HG03097 (cell line): ENCODE measurements around the gene PSORS1C2.
"Not testable (repeated sequence)": the region's sequence is repeated elsewhere in the genome, so short reads cannot be mapped to it uniquely, and the experiment has no call there.

Source experiments
- ATAC-seq: cut with Tn5 transposase; IDR thresholded peaks from one replicate; pipeline ENCODE4 v1.9.1; 2021; ENCODE audit not compliant: unreplicated experiment, low FRiP score

PSORS1C2 gene

DNA sequence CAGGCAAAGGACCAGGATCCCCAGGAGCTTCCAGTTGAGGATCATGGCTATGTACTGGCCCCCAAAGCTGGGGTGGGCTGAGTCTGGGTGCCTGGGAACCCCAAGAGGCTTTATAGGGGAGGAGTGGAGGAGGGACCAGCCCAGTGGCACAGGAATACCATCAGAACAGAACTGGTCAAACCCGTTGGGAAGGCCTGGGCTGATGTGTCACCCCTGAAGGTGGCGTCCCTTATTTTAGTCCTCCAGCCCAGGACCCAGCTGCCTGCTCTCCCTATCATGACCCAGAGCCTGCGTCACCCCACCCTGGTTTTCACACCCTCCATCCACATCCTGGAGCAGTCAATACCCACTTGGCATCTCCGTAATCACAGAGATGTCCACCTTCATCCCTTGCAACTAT lies at the start of gene PSORS1C2:
PSORS1C2 (minus strand) TSS at position 85 of the 400 bp plus-strand sequence; CDS start at position 45, 40 bp downstream.
- ATAC-seq: no peak

DNA sequence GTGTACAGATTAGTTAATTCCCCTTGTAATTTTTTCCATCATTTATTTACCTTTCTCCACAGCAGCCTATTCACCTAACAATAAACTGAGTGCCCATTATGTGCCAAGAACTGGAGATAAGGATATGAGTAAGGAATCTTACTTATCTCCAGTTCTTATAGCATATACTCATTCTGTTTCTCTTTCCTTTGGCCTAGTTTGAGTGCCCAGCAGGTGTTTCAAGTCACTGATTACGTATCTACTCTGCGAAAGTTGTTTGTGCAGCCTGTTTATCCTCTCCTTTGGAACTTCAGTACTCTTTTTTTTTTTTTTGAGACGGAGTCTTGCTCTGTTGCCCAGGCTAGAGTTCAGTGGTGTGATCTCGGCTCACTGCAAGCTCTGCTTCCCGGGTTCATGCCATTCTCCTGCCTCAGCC lies 48.9 kb upstream of the PSORS1C2 start:
- ATAC-seq: no peak

DNA sequence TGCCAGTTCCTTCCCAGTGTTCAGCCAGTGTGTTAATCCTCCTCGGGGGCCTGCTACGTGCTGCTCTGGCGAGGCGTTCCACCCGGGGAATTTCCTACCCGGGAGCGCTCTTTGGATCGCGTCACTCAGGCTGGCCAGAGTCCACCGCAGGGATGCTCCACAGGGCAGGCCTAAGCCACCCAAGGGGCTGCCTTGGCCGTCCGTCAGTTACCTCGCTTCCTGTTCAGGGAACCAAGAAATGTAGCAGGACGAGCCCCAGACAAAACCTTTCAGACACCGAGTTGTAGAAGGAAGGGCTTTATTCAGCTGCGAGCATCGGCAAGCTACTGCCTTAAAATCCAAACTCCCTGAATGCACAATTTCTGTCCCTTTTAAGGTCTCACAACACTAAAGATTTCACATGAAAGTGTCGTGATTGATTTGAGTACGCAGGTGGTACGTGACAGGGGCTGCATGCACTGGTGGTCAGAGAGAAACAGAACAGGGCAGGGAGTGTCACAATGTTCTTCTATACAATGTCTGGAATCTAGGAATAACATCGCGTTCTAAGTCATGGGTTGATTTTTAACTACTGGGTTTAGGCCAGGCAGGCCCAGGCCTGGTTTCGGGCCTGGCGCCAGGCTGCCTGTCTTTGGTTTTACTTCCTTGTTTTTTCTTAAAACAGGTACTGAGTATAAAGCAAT lies 47.3 kb upstream of the PSORS1C2 start:
- no peak for ATAC-seq

DNA sequence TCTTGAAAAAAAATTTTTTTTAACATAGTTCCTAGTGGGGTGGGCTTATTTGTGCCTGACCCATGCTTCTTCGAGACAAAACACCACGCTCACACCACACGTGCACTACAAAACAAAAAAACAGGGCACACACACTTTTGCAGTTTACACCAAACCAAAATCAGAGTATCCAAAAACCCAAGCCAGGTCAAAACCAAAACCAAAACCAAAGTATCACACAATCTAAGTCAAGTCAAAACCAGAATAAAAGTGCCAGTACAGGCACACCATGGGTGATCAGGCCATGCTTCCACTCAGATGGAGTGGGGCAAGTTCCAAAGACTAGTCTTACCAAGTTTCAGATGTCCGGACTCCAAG lies 46.8 kb upstream of the PSORS1C2 start:
- not testable (repeated sequence) for ATAC-seq

- not testable (repeated sequence) for ATAC-seq
Observed at GRCh38 chr6:31183859-31184258, 45.0 kb upstream of the PSORS1C2 start.

GRCh38 chr6:31183287-31183686 lies 44.4 kb upstream of the PSORS1C2 start:
- not testable (repeated sequence) for ATAC-seq

GRCh38 chr6:31180500-31180899 lies 41.6 kb upstream of the PSORS1C2 start:
- no peak for ATAC-seq

- no peak for ATAC-seq
Observed at GRCh38 chr6:31179896-31180295, 41.0 kb upstream of the PSORS1C2 start.

DNA sequence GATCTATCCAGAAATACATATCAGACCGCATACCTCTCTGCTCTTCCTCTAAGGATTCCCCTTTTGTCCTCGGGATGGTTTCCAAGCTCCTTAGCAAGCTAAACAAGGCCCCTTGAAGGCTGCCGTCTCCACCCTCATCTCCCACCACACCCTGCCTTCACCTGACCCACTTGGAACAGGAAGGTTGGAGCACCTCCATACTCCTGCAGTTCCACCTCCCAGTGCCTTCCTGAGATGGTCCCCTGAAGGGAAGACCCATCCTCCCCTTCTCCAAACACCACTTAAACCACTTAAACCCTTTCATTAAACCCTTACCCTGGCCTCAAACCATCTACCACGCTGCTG lies 40.1 kb upstream of the PSORS1C2 start:
- ATAC-seq: no peak

GRCh38 chr6:31178143-31179041 lies 39.5 kb upstream of the PSORS1C2 start:
- ATAC-seq: no peak

DNA sequence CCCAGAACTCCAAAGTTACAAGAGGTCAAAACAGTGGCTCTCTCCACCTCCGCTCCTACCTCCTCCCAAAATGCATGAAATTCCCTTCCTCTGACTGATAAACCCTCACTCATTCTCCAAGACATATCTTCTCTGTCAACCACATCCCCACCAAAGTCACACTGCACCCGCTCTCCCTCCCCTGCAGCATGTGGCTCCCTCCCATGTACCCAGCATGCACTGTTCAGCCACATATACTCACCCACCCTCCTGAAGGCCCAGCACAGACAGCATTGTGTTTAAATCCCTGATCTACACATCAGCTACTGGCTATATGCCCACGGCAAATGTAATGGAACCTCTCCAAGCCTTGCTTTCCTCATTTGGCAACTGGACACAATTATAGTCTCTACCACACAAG lies 37.1 kb upstream of the PSORS1C2 start:
- ATAC-seq: no peak

GRCh38 chr6:31174378-31174777 lies 35.5 kb upstream of the PSORS1C2 start:
- ATAC-seq: no peak

GRCh38 chr6:31173406-31173805 lies 34.5 kb upstream of the PSORS1C2 start:
- no peak for ATAC-seq

- ATAC-seq: no peak
Observed at GRCh38 chr6:31172973-31173384, 34.1 kb upstream of the PSORS1C2 start.

GRCh38 chr6:31171931-31172905 lies 33.4 kb upstream of the PSORS1C2 start:
- ATAC-seq: no peak

DNA sequence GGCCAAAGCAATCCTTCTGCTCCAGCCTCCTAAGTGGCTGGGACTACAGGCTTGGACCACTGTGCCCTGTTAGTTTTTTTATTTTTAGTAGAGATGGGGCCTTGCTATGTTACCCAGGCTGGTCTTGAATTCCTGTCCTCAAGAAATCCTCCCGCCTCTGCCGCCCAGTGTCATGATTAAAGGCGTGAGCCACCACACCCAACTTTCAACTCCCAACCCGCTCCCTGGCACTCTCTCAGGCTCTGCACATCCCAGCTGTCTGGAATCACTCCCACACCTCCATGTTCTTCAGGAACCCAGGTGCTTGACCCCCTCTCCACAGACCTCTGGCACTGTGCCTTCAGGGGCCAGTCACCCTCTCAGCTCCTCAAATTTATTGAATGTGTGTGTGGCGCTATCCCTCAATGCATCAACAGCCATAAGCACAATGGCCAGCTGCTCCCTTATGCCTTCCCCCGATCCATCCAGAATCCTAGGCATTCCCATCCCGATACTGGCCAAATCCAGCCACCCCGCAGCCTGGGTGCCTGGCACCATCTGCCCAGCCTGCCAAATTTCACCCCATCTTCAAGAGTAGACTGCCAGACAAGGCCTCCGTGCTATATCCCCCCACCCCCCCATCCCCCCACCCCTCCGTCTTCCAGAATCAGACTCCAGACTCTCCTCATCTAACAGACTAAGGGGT lies 32.3 kb upstream of the PSORS1C2 start:
- ATAC-seq: no peak

DNA sequence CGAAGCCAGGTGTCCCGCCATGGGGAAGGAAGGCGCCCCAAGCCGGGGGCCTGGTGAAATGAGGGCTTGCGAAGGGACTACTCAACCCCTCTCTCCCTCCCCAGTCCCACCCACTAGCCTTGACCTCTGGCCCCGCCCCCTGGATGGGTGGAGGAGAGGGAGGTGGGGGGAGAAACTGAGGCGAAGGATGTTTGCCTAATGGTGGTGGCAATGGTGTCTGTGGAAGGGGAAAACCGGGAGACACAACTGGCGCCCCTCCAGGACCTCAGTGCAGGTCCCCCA lies 31.7 kb upstream of the PSORS1C2 start, which contains the start of gene POU5F1:
POU5F1 (minus strand) TSS at position 83 of the 282 bp plus-strand sequence; CDS start at position 21, 62 bp downstream.
- ATAC-seq: no peak

GRCh38 chr6:31169858-31170599 lies 31.2 kb upstream of the PSORS1C2 start:
- ATAC-seq: not testable (repeated sequence)

GRCh38 chr6:31169123-31169857 lies 30.4 kb upstream of the PSORS1C2 start:
- ATAC-seq: no peak
